OCI-LY1 (cell line): ENCODE data around the gene EFEMP2.

Source experiments
- H2AFZ ChIP-seq: fragments of 200-600 bp; sonication (generic), shearing (Covaris generic); 2 replicates; pipeline ENCODE4 v1.6.0; 2014; ENCODE audit warnings: antibody characterized with exemption, mild to moderate bottlenecking, low read length
- H3F3A ChIP-seq: fragments of 200-600 bp; sonication (generic), shearing (Covaris generic); 2 replicates; pipeline ENCODE4 v1.6.0; 2014; ENCODE audit warnings: mild to moderate bottlenecking, antibody characterized with exemption, low read length, moderate library complexity; ENCODE audit not compliant: insufficient read depth
- H3K27ac ChIP-seq: fragments of 200-600 bp; sonication (generic); 2 replicates; pipeline ENCODE4 v1.5.1; 2014; ENCODE audit warnings: low read length, mixed run types, mild to moderate bottlenecking, low read depth; ENCODE audit not compliant: poor library complexity, severe bottlenecking
- H3K27me3 ChIP-seq: fragments of 200-600 bp; sonication (generic); 2 replicates; pipeline ENCODE4 v1.6.0; 2014; ENCODE audit warnings: antibody characterized with exemption, mild to moderate bottlenecking, low read length, moderate library complexity; ENCODE audit not compliant: insufficient read depth
- H3K36me3 ChIP-seq: fragments of 200-600 bp; sonication (generic); 2 replicates; pipeline ENCODE4 v1.6.1; 2014; ENCODE audit warnings: mild to moderate bottlenecking, antibody characterized with exemption, low read length, moderate library complexity, mixed read lengths; ENCODE audit not compliant: insufficient read depth
- H3K4me1 ChIP-seq: fragments of 200-600 bp; sonication (generic); 2 replicates; pipeline ENCODE4 v1.5.1; 2014; ENCODE audit warnings: mild to moderate bottlenecking, low read length, moderate library complexity; ENCODE audit not compliant: insufficient read depth, severe bottlenecking
- H3K4me2 ChIP-seq: fragments of 200-600 bp; sonication (generic), shearing (Covaris generic); 2 replicates; pipeline ENCODE4 v1.6.1; 2014; ENCODE audit warnings: low read length
- H3K4me3 ChIP-seq: fragments of 200-600 bp; sonication (generic); 2 replicates; pipeline ENCODE4 v1.5.1; 2014; ENCODE audit warnings: low read length, low read depth, mild to moderate bottlenecking, mixed read lengths; ENCODE audit not compliant: poor library complexity, severe bottlenecking
- H3K79me2 ChIP-seq: fragments of 200-600 bp; shearing (Covaris generic); 2 replicates; pipeline ENCODE4 v1.6.1; 2016; ENCODE audit warnings: mixed run types, low read length, mixed read lengths; ENCODE audit not compliant: insufficient read depth
- H3K9ac ChIP-seq: fragments of 200-600 bp; sonication (generic), shearing (Covaris generic); 2 replicates; pipeline ENCODE4 v1.6.1; 2014; ENCODE audit warnings: mild to moderate bottlenecking, low read length, mixed read lengths
- H3K9me2 ChIP-seq: fragments of 200-600 bp; sonication (generic), shearing (Covaris generic); 2 replicates; pipeline ENCODE4 v1.6.1; 2014; ENCODE audit warnings: low read depth, mild to moderate bottlenecking, low read length, mixed read lengths
- H3K9me3 ChIP-seq: fragments of 200-600 bp; shearing (Covaris generic); 2 replicates; pipeline ENCODE4 v1.6.1; 2014; ENCODE audit warnings: low read length, mixed read lengths
- H4K20me1 ChIP-seq: fragments of 200-600 bp; sonication (generic), shearing (Covaris generic); 2 replicates; pipeline ENCODE4 v1.6.0; 2016; ENCODE audit warnings: mild to moderate bottlenecking, low read length; ENCODE audit not compliant: insufficient read depth
- EZH2 ChIP-seq: fragments of 200-600 bp; sonication (generic), shearing (Covaris generic); IDR thresholded peaks from 2 replicates; pipeline ENCODE4 v1.8.0; 2017; ENCODE audit warnings: borderline replicate concordance, mixed run types, mild to moderate bottlenecking, antibody characterized with exemption, low read length, moderate library complexity, mixed read lengths
- TF ChIP-seq, protein P1 (sequence below): fragments of 200-600 bp; sonication (generic), shearing (Covaris generic); IDR thresholded peaks from 2 replicates; pipeline ENCODE4 v1.5.1; 2017; ENCODE audit warnings: mild to moderate bottlenecking, antibody characterized with exemption, low read length, moderate library complexity, mixed read lengths

Gene EFEMP2

DNA sequence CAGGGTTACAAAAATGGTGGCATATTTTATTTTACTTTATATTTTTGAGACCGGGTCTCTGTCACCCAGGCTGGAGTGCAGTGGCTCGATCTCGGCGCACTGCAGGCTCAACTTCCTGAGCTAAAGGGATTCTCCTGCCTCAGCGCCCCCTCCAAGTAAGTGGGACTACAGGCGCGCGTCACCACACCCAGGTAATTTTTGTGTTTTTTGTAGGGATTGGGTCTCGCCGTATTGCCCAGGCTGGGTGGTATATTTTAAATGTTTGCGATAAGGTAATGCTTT, 28.2 kb upstream of the EFEMP2 start:
- TF ChIP-seq EZH2: no peak
- TF ChIP-seq, protein P1, sequence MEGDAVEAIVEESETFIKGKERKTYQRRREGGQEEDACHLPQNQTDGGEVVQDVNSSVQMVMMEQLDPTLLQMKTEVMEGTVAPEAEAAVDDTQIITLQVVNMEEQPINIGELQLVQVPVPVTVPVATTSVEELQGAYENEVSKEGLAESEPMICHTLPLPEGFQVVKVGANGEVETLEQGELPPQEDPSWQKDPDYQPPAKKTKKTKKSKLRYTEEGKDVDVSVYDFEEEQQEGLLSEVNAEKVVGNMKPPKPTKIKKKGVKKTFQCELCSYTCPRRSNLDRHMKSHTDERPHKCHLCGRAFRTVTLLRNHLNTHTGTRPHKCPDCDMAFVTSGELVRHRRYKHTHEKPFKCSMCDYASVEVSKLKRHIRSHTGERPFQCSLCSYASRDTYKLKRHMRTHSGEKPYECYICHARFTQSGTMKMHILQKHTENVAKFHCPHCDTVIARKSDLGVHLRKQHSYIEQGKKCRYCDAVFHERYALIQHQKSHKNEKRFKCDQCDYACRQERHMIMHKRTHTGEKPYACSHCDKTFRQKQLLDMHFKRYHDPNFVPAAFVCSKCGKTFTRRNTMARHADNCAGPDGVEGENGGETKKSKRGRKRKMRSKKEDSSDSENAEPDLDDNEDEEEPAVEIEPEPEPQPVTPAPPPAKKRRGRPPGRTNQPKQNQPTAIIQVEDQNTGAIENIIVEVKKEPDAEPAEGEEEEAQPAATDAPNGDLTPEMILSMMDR: no peak
- Histone ChIP-seq H3K4me3 (peak overlapping the region; percentile 57), H3K27me3 (peaks cover 9% of the 10 kb centered on the region; the same call in 1 of the 2 replicates), H3K4me1 (peaks cover 19% of the 10 kb centered on the region), H4K20me1 (no peaks in the 10 kb centered on the region), H3K9me2 (no peaks in the 10 kb centered on the region), H3K9ac (no peak overlapping the region), H3K27ac (no peak overlapping the region), H2AFZ (no peak overlapping the region), H3F3A (no peaks in the 10 kb centered on the region), H3K4me2 (peak overlapping the region; percentile 68), H3K9me3 (no peaks in the 10 kb centered on the region), H3K36me3 (no peaks in the 10 kb centered on the region), H3K79me2 (no peaks in the 10 kb centered on the region)

DNA sequence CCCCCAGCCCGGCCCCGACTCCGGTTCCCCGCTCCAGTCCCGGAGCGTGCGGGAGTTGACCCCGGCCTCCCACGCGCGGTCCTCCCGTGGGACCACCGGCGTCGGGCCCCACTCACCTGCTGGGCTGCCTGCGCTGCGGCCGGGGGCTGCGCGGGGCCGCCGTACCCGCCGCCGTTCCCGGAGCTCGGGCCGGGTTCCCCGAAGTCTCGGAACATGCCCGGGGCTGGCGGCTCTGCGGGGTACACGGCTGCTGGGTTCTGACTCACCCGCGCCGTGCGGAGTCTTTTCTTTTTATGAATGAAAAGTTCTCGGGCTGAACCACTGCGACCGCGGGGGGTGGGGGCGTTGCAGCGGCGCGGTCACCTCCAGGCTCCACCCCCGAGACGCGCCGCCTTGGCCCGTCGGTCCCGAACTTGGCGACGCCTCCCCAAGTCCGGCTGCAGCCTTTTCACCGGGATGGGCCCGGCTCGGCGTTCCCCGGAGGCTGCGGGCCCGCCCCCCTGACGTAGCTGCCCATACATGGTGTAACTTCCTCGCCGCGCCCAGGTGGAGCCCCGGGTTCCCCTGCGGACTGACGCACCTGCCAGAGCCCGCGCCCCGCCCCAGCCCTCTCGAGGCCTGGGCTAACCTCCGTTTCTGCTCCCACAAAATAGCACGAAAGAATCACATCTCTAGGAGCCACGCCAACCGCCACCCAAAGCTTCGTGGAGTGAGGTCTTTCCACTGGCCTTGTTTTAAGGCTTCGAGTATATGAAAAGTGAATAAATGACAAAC, 27.7 kb upstream of the EFEMP2 start, which contains the start of gene FOSL1:
TSS of gene FOSL1 (minus strand) at position 264 of the 774 bp plus-strand sequence. CDS start at position 215, 49 bp downstream.
- Histone ChIP-seq H3K9me2 (no peaks in the 10 kb centered on the region), H3K9me3 (no peaks in the 10 kb centered on the region), H3K9ac (peak within 1 kb of the TSS; percentile 21; the same call in 1 of the 2 replicates), H3K79me2 (no peaks in the 10 kb centered on the region), H3K4me2 (peak within 1 kb of the TSS; percentile 68), H3K36me3 (no peaks in the 10 kb centered on the region), H3K4me1 (peaks cover 19% of the 10 kb centered on the region), H3K27me3 (peaks cover 9% of the 10 kb centered on the region; the same call in 1 of the 2 replicates), H3K4me3 (peak within 1 kb of the TSS; percentile 57), H3F3A (no peaks in the 10 kb centered on the region), H4K20me1 (no peaks in the 10 kb centered on the region), H2AFZ (no peak within 1 kb of the TSS), H3K27ac (no peak within 1 kb of the TSS)
- TF ChIP-seq, protein P1: no peak
- no peak for TF ChIP-seq EZH2

DNA sequence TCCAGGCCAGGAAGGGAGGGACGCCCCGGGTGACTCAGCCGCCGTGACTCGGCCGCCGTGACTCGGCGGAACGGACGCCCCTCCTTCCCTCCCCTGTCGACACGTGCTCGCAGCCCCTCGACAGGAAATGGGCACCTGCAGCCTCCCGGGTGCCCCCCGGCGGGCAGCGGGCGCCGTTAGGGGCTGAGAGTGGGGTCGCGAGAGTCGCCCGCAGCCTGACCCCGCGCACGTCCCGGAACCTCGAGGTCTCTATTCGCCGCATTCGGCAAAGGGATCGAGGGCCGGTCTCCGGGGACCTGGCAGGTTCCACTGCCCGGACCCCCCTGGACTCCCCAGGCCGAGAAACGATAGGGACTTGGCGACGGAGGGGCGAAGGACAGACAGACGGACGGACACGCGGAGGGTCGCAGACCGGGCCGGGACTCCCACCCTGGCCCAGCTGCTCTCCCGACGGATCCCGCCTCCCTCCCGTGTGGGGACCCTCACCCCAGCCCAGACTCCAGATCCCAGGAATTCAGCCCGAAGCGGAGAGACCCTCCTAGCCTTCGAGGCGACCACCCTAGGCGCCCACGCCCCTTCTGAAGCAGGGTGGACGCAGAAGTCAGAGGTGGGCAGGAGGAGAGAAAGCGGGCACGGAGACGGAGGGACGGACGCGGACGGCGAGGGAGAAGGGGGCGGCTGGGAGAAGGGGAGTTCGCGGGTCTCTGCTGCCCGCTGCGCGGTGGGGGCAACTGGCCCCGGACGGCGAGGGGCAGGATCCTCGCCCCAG, 26.9 kb upstream of the EFEMP2 start:
- H3K79me2 ChIP-seq: no peaks in the 10 kb centered on the region
- peak overlapping the region; percentile 21; the same call in 1 of the 2 replicates for H3K9ac ChIP-seq
- H3K27ac ChIP-seq: no peak overlapping the region
- H4K20me1 ChIP-seq: no peaks in the 10 kb centered on the region
- no peaks in the 10 kb centered on the region for H3K9me2 ChIP-seq
- peak overlapping the region; percentile 57 for H3K4me3 ChIP-seq
- H3K4me1 ChIP-seq: peaks cover 19% of the 10 kb centered on the region
- no peaks in the 10 kb centered on the region for H3K36me3 ChIP-seq
- H3K9me3 ChIP-seq: no peaks in the 10 kb centered on the region
- H3F3A ChIP-seq: no peaks in the 10 kb centered on the region
- peaks cover 9% of the 10 kb centered on the region; the same call in 1 of the 2 replicates for H3K27me3 ChIP-seq
- peak overlapping the region; percentile 68 for H3K4me2 ChIP-seq
- TF ChIP-seq, protein P1: no peak
- TF ChIP-seq EZH2: no peak
- H2AFZ ChIP-seq: no peak overlapping the region
